ENCODE measurements around the gene REEP6.

DNA sequence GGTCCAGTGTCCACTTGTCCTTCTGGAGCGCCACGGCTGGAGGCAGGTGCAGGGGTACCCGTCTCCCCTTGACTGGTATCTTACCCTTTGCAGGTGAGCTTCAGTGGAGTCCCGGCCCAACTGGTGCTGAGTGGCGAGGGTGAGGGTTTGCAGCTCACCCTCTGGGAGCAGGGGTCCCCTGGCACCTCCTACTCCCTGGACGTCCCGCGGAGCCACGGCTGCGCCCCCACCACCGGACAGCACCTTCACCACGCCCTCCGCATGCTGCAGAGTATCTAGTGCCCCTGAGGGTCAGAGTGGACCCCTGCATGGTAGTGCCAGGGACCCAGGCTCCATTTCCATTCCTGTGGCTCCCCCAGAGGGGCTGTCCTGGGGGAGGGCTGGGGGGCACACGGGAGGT lies 44.0 kb downstream of the REEP6 start:
- TF ChIP-seq, protein P1, sequence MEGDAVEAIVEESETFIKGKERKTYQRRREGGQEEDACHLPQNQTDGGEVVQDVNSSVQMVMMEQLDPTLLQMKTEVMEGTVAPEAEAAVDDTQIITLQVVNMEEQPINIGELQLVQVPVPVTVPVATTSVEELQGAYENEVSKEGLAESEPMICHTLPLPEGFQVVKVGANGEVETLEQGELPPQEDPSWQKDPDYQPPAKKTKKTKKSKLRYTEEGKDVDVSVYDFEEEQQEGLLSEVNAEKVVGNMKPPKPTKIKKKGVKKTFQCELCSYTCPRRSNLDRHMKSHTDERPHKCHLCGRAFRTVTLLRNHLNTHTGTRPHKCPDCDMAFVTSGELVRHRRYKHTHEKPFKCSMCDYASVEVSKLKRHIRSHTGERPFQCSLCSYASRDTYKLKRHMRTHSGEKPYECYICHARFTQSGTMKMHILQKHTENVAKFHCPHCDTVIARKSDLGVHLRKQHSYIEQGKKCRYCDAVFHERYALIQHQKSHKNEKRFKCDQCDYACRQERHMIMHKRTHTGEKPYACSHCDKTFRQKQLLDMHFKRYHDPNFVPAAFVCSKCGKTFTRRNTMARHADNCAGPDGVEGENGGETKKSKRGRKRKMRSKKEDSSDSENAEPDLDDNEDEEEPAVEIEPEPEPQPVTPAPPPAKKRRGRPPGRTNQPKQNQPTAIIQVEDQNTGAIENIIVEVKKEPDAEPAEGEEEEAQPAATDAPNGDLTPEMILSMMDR (conservative IDR thresholded peaks at IDR 0.05; ENCODE audit: low read depth, low read length), result no peak
- TF ChIP-seq, protein P2, sequence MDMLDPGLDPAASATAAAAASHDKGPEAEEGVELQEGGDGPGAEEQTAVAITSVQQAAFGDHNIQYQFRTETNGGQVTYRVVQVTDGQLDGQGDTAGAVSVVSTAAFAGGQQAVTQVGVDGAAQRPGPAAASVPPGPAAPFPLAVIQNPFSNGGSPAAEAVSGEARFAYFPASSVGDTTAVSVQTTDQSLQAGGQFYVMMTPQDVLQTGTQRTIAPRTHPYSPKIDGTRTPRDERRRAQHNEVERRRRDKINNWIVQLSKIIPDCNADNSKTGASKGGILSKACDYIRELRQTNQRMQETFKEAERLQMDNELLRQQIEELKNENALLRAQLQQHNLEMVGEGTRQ (IDR thresholded peaks at IDR 0.05; ENCODE audit: low read depth, low read length), result no peak
- no peak for TF ChIP-seq NFE2L2 (IDR thresholded peaks at IDR 0.05; ENCODE audit: low read depth, low read length)
- no peak for TF ChIP-seq SMC3 (IDR thresholded peaks at IDR 0.05; ENCODE audit: low read depth, low read length)
- TF ChIP-seq CHD1 (IDR thresholded peaks at IDR 0.05; ENCODE audit: low read depth, low read length), result no peak
